GM18499 (cell line): Measurements from ENCODE around the gene KHDRBS2.
"Not testable (repeated sequence)": the region's sequence is repeated elsewhere in the genome, so short reads cannot be mapped to it uniquely, and the experiment has no call there.

Source experiments
- ATAC-seq: cut with Tn5 transposase; IDR thresholded peaks from one replicate; pipeline ENCODE4 v1.9.1; 2021; ENCODE audit warnings: moderate number of reproducible peaks; ENCODE audit not compliant: insufficient read depth, unreplicated experiment

KHDRBS2 gene

DNA sequence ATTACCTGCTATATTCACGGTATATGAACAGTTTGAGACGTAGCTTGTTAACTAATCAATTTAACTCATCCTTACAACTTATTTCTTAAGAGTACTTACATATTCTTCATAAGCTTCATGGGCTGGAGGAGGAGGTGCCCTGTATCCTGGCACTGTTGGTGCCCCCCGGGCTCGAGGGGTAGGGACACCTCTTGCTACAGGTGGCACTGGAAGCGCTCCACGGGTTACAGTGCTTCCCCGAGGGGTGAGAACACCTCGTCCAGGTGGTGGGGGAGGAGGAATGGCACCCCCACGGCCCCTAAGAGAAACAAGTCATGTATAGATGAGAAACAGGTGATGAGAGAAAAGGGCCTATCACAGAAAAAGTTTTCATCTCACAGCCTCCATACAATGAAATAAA lies 391.5 kb downstream of the KHDRBS2 start:
- ATAC-seq = no peak

DNA sequence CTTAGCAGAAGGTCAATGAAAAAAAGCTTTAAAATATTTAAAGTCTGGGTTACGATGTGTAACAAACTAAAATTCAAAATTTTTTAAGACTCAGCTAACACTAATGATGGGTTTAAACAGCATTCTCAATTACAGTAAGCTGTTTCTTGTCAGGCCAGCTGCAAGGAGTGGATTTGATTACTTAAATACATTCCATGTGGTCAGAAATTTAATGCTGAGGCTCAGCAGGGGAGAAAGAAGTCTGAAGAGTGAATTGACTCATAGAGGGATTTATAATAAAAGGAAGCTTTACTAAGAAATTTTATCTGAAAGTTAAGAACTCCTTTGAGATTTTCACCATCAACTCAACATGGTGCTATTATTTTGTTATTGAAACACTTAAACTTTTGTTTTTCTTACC lies 398.6 kb downstream of the KHDRBS2 start:
- ATAC-seq = no peak

DNA sequence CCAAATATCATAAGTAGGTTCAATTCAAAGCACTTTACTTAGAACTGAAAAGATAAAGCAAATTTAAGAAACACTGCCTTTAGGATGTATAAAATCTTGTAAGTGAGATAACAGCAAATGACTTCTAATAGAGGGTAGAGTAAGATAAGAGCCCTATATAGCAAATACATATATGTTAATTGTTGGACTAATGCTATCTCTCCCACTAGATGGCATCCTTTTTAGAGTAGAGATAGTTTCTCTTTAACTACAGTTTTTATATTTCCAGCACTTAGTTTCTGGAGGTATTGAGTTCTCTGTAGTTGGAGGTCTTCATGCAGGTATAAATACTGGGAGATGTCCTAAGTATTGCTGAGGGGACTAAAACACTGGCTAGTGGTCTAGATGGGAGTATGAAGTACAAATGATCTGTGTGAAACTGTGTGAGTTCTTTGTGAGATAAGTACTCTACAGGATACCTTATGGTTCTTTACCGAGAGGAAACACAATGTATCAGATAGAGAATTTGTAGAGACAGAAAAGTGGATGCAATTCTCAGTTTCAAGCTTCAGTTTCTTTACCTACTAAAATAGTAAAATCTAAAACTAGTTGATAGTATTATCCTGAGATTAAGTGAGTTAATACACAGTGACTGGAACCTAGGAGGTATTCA lies 399.3 kb downstream of the KHDRBS2 start:
- ATAC-seq = no peak

DNA sequence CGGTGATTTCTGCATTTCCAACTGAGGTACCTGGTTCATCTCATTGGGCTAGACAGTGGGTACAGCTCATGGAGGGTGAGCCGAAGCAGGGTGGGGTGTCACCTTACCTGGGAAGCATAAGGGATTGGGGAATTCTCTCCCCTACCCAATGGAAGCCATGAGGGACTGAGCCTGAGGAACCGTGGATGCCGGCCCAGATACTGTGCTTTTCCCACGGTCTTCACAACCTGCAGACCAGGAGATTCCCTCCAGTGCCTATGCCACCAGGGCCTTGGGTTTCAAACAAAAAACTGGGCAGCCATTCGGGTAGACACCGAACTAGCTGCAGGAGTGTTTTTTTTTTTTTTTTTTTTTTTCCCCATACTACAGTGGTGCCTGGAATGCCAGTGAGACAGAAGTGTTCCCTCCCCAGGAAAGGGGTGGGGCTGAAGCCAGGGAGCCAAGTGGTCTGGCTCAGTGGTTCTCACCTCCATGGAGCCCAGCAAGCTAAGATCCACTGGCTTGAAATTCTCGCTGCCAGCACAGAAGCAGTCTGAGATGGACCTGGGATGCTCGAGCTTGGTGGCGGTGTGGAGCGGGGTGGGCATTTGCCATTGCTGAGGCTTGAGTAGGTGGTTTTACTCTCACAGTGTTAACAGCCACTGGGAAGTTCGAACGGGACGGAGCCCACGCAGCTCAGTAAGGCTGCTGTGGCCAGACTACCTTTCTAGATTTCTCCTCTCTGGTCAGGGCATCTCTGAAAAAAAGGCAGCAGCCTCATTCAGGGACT lies 416.2 kb downstream of the KHDRBS2 start:
- no peak for ATAC-seq

DNA sequence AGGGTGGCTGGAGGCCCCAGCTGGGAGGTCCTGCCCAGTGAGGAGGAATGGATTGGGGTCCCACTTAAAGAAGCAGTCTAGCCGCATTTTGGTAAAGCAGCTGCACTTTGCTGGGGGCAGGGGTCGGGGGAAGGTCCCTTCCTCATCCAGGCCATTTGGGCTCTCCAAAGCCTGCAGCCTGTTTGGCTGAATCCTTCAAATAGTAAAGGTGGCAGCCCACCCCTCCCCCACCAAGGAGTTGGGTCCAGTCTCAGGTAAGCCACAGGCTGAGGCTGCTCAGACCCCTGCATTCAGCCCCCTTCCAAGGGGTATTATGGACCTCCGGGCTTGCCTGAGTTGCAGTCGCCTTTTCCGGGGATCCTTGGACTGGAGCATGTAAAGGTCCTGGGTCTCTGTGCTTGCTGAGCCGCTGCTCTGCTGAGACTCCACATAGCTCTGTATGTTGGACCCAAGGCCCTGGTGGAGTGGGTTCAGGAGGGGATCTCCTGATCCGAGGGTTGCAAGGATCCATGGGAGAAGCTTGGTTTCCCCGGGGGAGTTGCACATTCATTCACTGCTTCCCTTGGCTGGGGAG lies 417.4 kb downstream of the KHDRBS2 start:
- no peak for ATAC-seq

DNA sequence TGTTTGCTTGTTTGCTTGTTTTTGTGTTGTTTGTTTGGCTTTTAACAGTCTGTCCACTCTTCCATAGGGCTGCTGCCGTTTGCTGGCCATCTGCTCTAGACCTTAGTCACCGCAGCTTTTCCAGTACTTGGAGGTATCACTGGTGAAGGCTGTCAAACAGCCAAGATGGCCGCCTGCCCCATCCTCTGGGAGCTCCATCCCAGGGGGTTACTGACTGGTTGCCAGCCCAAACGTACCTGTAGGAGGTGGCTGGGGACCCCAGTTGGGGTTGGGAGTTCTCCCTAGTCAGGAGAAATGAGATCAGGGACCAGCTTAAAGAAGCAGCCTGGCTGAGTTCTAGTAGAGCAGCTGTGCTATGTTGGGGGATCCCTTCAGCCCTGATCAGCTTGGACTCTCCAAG lies 418.4 kb downstream of the KHDRBS2 start:
- no peak for ATAC-seq

DNA sequence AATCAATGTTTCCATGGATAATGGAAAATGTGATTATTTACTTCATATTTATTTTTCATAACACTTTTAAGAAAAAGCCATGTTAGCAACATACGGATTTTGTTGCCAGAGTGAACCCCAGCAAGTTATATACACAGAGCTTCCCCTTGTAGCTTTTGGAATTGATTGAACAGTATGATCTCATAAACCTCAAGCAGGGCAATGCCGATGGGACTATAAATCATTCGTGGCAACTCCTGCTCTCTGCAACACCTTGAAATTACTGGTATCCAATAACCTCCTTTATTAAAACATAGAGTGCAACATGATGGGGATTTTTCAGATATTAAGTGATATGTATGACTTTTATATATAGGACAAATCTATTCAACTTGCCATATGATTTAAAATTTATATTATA lies 428.5 kb downstream of the KHDRBS2 start:
- ATAC-seq = no peak

DNA sequence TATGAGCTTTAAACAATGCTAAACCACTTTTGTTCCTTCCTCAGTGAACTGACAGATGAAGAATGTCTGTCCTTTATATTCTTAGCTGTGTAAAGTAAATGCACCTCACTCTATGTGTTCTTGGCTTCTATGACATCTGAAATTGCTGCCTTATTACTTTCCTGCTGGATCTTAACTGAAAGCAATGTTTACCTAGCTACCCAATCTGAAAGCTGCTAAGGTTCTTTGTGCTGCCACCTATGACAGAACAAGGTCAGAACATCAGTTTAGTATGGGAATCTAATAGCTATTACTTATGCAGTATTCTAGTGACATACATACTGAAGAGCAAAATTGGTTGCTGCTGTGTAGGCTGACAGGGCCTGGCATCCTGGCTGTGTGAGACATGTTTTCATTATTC lies 444.1 kb downstream of the KHDRBS2 start:
- no peak for ATAC-seq

DNA sequence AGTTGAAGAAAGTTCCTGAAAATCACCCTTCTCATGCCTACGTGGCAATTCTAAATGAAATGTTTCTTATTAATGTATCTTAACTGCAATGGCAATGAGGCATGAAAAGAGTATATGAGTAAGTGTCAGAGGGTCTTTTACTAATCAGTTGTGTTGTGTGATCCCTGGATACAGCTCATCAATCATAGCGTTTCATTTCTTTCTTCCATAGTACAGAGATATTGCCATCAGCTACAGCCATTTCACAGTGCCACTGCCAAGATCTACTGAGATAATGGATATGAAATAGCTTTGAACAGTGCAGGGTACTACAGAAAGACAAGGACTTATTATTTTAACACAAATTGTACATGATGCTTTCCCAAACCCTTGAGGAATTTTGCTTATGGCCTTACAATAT lies 450.8 kb downstream of the KHDRBS2 start:
- no peak for ATAC-seq

DNA sequence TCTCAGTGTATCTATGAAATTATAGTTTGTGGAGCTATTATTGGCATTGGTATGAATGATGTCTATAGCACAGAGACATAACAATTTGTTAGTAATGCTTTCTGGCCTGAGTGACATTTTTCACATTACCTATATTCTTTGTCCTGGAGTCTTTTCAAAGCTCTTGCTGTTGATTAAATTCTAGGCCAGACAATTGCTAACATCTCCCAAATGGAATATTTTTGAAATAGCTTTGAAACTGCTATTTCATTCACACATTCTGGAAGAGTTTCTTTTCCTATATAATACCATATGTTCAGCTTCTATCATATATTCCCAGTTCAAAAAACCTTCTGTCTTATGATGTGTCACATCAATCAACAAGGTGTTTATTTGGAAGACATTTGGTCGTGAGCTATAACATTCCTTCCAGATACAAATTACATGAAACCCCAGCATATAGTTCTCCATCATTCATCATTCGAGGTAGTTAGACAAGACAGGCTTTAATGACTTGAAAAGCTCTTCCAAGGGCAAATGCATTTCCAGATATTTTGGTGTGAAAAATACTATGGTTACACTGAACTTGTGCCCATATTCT lies 452.8 kb downstream of the KHDRBS2 start:
- no peak for ATAC-seq

DNA sequence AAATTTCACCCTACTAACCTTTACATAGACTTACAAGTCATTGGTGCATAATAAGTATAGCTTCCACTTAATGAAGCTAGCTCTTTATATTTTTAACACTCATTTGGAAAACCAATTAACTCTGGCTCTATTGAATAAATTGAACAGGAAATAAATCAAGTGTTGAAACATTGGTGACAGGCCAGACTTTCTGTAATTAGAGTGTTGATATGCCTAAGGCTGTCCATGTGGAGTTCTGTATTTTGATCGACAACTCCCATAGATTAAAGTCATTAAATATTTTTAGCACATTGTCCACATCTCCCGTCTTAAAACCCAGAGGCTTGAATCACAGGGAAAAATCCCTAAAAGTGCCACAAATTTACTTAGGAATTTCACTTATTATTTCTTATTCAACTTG lies 468.3 kb downstream of the KHDRBS2 start:
- ATAC-seq = no peak

DNA sequence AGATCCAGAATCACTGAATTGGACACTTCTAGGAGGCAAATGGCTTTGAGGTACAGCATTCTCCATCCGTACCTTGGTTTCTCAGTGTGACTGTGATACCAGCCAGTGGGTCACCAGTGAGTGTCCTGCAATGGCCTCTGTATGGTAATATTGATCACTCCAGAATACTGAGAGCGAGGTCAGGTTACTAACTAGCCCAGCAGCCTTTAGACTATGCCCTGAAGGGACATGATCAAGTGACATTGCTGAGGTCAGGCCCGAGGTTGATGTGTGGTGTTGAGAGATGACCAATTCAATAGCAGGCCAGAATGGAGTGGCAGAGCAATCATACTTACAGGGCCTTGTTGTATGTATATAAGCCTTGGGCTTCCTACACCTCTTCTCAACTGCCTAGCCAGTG lies 476.0 kb downstream of the KHDRBS2 start:
- no peak for ATAC-seq

DNA sequence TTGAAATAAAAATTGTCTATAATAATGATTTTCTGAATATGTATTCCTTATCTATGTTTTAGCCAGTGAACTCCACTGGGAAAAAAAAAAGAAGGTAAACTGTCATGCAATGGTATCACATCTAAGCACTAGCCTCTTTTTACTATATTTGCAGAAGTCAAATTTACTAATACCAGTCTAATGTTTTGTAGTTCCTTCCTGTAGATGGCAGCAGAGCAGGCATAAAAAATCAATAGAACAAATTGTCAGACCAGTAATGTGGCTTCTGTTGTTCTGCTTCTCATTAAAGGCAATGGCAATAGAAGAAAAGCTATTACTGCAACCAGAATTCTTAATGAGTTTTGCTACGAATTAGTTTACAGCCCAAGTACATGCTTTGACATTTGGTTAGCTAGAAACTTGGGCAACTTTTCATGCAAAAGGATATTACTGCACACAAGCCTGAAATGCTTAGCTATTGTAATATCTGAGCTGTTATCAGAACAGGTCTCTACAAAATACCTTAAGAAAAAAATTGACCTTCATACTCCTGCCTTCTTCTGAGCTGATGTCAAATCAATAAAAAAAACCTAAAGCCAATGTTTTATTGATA lies 476.9 kb downstream of the KHDRBS2 start:
- ATAC-seq = peak; percentile 73

DNA sequence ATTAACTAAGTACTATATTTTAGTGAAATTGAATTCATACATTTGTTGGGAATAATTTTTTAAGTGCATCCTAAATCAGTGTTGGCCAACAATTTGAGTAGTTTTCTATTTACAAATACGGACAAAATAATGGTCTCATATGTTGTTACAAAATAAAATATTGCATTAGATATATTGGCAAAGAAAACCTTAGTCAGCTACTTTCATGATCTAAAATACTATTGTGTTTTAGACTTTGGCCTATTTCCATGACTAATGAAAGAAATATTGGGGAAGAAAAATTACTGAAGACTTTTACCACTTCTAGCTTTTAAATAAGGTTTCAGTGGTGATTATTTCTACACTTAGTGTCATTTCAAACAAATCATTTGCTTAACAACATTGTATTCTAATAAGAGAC lies 498.0 kb downstream of the KHDRBS2 start:
- ATAC-seq = no peak

DNA sequence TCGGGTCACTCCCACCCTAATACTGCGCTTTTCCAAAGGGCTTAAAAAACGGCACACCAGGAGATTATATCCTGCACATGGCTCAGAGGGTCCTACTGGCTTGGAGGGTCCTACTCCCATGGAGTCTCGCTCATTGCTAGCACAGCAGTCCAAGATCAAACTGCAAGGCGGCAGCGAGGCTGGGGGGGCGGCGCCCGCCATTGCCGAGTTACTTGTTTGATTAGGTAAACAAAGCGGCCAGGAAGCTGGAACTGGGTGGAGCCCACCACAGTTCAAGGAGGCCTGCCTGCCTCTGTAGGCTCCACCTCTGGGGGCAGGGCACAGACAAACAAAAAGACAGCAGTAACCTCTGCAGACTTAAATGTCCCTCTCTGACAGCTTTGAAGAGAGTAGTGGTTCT lies 516.6 kb downstream of the KHDRBS2 start:
- ATAC-seq = not testable (repeated sequence)

DNA sequence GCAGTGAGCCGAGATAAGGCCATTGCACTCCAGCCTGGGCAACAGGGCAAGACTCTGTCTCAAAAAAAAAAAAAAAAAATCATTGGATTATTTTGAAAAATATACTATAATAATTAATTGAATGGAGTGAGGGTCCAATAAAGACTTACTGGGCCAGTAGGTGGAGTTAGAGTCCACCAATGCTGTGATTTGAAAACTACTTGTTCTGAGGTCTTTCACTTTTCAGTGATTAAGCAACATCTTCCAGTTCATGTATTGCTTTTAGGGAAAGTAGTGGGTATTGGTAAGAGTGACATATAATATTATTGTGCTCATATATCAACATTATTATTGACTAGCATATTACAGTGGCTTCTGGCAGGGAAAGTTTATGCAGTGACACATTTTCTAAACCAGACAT lies 530.3 kb downstream of the KHDRBS2 start:
- ATAC-seq = no peak

DNA sequence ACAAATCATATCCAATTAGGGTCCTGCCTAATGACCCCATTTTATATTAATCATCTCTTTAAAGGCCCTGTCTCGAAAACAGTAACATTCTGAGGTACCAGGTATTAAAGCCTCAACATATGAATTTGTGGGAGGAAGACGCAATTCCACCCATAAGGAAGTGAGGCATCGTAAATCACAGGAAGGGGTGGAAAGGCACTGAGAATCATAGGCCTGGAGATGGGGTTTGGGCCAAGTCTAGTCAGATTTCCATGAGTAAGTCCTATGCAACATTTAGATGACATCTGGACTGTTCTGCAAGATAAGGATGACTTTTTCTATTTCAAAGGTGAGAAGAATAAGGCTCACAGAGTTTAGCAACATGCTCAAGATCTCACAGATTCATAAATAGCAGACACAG lies 534.0 kb downstream of the KHDRBS2 start:
- no peak for ATAC-seq

DNA sequence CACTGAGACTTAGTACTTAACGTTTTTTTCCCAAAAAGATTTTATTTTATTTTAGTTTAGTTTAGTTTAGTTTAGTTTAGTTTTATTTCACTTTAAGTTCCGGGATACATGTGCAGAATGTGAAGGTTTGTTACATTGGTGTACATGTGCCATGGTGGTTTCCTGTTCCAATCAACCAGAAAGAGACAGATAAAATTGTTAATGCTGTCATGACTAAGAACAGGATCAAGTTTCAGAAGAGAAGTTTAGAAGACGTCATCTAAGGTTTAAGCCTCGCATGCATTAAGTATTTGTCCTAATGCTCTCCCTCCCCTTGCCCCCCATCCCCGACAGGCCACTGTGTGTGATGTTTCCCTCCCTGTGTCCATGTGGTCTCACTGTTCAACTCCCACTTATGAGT lies 540.0 kb downstream of the KHDRBS2 start:
- ATAC-seq = no peak

DNA sequence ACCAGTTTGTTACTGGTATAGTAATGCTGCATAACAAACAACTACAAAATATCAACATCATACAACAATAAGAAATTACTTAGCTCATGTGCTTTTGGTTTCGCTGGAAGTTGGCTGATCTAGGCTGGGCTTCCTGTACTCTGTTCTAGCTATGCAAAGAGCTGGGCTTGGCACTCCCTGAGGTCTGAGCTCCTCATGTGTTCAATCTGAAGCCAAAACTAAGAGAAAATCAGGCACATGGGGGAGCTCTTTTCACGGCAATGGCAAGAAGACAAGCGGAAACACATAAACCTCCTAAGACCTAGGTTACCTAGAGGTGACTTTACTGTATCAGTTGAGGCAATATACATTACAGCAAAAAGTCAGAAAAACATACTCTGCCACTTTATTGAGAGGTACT lies 574.2 kb downstream of the KHDRBS2 start:
- no peak for ATAC-seq

DNA sequence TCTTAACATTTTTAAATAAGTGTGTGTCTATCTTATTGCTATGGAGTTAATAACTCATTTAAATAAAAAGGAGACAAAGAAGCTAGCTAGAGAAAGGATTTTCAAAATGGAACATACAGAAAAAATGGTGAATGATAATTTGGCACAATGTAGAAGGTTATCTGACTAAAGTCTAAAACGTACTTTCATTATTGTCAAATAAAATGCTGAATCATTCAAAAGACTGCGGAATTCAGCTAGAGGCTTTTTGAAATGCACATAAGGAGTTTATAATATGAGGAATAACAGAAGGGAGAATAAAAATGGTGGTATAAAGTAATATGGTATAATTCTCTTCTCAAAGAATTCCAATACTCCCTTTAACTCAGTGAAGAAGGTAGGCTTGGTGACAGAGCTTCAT lies 597.9 kb downstream of the KHDRBS2 start:
- no peak for ATAC-seq

DNA sequence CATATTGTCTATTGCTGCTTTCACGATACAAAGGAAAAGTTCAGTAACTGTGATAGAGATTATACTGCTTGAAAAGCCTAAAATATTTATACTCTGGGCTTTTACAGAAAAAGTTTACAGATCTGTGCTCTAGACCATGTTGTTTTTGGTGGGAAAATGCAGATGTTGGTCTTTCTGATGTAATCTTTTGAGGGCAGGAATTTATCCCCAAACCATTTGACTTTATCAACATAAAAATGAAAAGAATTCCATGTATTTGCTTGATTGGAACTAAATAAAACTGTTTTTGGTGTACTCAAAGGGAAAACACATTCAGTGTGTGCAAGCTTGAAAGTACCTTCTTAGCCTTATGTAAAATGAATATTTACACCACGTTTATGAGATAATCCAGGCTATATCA lies 603.5 kb downstream of the KHDRBS2 start:
- no peak for ATAC-seq
